NCI-H446 treated with DMSO at 0.1 percent for 48 hours (cell line): Measurements from ENCODE around the gene SCAMP5.

Source experiments
- DNase-seq: peaks from one replicate; lab custom pipeline; 2025; lab: John Stamatoyannopoulos, UW

Gene SCAMP5

GRCh38 chr15:74977599-74977998 lies 17.8 kb upstream of the SCAMP5 start:
- DNase-seq, result no peak

DNA sequence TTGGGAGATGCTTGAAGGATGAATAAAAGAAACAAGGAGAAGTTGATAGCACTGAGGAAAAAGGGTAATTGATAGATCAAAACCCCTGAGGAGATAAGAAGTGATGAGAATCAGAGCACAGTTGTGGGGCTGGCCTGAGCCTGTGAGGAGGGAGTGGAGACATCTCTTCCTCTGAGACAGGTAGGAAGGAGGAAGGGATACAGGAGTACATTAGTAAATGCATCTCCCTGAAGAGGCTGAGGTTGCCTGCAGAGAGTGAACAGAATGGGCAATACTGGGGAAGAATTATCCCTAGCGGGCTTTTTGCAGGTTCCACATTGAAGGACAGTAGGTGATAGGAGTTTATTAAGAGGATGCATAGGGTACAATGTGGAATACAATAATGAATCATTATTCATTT lies 17.3 kb upstream of the SCAMP5 start:
- DNase-seq, result no peak

- DNase-seq, result no peak
Observed at GRCh38 chr15:74978503-74978902, 16.9 kb upstream of the SCAMP5 start.

GRCh38 chr15:74982183-74982582 lies 13.2 kb upstream of the SCAMP5 start:
- no peak for DNase-seq

DNA sequence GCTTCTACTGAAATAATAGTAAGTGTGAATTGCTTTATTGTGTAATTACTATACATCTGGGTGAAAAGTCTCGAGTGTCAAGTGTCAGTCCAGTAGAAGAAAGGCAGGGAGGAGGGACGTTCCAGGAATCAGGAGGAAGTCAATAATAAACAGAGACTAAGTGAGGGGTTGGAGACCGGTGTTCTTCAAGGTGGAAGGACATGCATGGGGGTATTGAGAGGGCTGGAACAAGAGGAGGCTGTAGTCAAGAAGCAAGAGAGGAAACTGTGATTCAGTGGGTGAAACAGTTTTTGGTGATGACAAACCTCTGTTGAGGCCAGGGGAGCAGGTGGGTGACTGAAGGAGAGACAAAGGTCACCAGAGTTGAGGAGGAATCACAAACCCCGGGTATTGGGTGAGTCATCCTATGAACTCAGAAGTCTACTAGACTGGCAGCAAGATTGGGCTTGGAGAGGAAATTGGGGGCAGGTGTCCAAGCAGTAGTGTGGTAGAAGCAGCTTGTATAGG lies 11.6 kb upstream of the SCAMP5 start:
- no peak for DNase-seq

- no peak for DNase-seq
Observed at GRCh38 chr15:74988007-74988800, 7.2 kb upstream of the SCAMP5 start.

- DNase-seq, result no peak
Observed at GRCh38 chr15:74989527-74989926, 5.8 kb upstream of the SCAMP5 start.

- DNase-seq, result no peak
Observed at GRCh38 chr15:74992619-74993018, 2.7 kb upstream of the SCAMP5 start.

DNA sequence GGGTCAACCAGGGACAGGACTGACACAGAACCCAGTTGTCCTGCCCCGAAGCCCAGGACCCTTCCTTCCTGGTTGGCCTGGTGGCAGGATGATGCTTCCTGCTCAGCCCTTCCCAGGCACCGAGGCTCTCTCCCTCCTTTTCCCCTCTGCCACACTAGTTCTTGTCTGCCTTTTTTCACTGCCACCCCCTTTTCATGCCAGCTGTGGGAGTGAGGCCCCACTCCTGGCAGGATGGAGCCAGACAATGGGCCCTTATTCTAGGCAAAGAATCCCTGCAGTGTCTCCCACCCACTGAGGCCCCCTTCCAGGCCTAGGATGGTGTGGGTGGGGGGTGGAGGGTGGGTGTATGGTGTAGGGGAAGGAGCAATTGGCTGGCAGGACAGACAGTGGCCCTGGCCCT lies 1.1 kb upstream of the SCAMP5 start:
- DNase-seq, result no peak

DNA sequence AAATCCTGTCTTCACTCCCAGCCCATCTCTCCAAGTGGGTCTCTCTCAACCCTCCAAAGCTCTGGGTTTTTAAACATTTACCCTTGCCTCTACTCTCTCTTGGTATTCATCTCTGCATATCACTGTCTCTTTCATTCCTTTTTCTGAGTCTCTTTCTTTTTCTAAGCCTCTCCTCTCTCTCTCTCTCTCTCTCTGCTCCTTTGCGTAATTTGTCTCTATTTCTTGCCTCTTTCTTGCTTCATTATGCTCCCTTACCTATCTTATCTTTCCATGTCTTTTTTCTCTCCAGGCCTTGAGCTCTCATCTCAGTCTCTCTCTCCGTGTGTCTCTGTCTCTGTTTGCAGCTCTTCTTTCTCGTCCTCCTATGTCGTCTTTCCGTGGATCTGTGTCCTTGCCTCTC lies 678 bp upstream of the SCAMP5 start:
- DNase-seq, result no peak

- DNase-seq, result peak; percentile 33
Observed at GRCh38 chr15:74995779-74996765, 709 bp downstream of the SCAMP5 start.

DNA sequence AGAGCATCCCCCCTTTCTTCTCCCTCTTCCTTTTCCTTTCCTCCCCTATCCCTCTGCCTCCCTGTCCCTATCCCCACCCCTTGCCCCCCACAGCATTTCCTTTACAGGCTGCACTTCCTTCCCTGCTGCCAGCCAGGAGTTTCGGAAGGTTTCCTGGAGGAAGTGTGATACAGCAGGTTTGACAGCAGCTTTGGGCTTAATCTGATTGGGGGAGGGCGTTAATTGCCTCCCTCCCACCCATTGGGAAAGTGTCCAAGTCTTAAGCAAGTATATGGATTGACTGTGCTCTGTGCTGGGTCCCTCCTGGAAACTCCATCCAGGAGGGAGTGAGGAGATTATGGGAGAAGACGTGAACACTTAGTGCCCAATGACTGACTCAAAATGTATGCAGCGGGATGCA lies 1.8 kb downstream of the SCAMP5 start:
- DNase-seq, result no peak

- no peak for DNase-seq
Observed at GRCh38 chr15:74997543-74997942, 2.2 kb downstream of the SCAMP5 start.

DNA sequence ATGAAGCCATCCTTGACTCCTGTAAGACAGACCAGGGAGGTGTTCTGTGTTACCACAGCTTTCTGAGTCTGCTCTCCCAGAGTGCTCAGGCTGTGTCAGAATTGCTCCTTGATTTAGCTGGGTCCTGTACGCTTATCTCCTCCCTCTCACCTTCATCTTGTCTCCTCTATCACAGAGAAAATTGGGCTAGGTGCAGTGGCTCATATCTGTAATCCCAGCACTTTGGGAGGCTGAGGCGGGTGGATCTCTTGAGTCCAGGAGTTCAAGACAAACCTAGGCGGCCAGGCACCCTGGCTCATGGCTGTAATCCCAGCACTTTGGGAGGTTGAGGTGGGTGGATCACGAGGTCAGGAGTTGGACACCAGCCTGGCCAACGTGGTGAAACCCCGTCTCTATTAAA lies 5.9 kb downstream of the SCAMP5 start:
- no peak for DNase-seq

DNA sequence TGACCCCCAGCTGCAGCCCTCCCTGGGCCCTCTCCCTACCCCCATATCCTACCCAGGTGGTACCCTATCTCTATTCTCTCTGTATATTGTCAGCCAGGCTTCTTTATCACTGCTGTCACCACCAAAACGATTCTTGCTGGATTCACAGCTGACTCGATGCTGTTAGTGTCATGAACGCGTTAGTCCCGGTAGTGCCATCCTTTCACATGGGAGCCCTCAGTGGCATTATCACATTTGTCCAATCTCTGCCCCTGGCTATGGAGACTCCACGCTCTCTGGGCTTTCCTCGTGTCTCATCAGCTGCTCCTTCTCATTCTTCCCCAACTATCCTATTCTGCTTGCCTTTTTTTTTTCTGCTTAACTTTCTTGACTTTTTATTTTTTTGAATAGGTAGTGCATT lies 7.0 kb downstream of the SCAMP5 start:
- DNase-seq, result no peak

GRCh38 chr15:75007216-75007615 lies 11.9 kb downstream of the SCAMP5 start:
- no peak for DNase-seq

- no peak for DNase-seq
Observed at GRCh38 chr15:75008221-75008625, 12.9 kb downstream of the SCAMP5 start.

- DNase-seq, result no peak
Observed at GRCh38 chr15:75008629-75009326, 13.4 kb downstream of the SCAMP5 start.

DNA sequence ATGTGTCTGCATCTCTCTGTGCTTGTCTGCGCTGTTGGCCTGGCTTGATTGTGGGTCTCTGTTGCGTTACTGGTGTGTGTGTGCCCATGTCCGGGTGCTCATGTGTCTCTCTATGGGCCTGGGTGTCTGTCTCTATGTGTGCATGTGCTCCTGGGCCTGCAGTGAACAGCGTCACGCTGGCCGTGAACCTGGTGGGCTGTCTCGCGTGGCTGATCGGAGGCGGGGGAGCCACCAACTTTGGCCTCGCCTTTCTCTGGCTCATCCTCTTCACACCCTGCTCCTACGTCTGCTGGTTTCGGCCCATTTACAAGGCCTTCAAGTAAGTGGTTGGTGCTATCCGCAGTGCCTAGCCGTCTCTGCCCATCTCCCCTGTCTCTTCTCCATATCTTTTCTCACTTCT lies 21.1 kb downstream of the SCAMP5 start:
- DNase-seq, result no peak

- no peak for DNase-seq
Observed at GRCh38 chr15:75019916-75020315, 24.6 kb downstream of the SCAMP5 start.

DNA sequence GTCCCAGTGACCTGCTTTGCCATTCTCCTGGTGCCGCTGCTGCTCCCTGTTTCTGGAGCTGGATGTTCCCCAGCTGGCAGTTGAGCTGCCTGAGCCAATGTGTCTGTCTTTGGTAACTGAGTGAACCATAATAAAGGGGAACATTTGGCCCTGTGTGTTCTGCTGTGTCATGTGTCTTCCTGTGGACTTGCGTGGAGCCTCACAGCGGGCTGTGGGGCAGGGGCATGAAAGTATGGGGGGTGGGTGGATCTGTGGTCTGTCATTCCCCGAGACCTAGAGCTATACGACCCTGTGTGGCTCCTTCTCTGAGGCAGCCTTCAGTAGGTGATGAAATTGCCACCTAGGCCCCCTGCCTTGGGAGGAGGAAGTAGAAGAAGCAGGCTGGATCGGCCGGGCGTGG lies 26.0 kb downstream of the SCAMP5 start:
- no peak for DNase-seq

DNA sequence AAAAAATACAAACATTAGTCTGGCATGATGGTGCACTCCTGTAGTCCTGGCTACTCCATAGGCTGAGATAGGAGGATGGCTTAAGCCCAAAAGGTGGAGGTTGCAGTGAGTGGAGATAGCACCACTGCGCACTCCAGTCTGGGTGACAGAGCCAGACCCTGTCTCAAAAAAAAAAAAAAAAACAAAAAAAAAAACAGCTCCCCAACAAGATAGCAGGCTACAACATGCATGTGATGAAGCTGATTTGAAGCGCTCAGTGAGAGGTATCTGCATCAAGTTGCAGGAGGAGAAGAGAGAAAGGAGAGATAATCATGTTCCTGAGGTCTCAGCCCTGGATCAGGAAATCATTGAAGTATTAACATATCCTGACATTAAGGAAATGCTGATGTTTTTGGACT lies 27.4 kb downstream of the SCAMP5 start:
- no peak for DNase-seq
